CD4-positive, alpha-beta T cell treated with Interleukin-21 for 1 hour (primary cell): ENCODE measurements around the gene NANOS1.
A peak's percentile ranks its signal among the peaks of the same experiment; 100 is the strongest.

Source experiments
- DNase-seq: peaks from one replicate; pipeline ENCODE4 v3.0.0-alpha.2; 2020

NANOS1 gene

GRCh38 chr10:119029613-119030420 is at the start of gene NANOS1:
Gene NANOS1, plus strand, starts transcription at chr10:119029714. Its CDS starts 88 bp downstream, at chr10:119029802.
- peak; percentile 11 for DNase-seq

DNA sequence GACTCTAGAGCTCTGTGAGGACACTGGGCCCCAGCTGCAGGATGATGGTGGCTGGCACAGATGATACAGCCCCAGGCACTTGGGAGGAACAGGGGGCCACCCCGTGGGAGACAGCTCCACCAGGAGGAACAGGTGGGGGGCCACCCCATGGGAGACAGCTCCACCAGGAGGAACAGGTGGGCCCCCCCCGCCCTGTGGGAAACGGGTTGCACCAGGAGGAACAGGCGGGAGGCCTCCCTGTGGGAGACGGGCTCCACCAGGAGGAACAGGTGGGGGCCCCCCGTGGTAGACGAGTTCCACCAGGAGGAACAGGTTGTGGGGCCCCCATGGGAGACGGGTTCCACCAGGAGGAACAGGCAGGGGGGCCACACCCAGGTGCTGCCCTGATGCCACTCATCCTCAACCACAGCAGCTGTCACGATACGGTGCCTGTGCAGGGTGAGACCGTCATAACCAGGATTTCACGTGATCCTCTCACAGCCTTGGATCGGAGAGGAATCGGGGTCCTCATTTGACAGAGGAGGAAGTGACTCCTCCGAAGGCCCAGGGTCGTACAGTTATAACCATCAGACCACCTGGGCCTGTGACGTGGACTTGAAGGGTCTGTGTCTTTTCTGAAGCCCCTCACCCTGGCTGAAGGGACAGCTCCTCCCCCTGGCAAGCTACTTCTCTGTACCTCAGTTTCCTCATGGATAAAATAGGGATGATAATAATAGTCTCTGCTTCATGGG is 49.2 kb upstream of the NANOS1 start:
- DNase-seq: no peak

- DNase-seq: no peak
Observed at GRCh38 chr10:118980870-118981269, 48.6 kb upstream of the NANOS1 start.

DNA sequence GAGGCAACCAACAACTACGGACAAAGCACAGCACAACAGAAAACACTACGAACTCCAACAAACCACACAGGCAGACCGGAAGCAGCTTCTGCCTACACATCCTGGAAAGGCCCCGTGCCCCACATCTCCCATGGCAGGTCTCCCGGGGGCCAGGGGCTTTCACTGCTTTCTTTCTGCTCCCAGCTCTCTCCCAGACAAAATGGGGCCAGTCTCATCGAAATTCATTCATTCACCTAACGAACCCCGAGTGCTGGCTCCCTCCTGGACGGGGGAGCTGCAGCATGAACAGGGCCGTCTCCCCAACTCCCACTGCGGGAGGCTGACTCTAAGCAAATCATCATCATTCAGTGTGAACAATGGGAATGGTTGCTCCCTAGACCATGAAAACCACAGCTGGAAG is 47.6 kb upstream of the NANOS1 start:
- DNase-seq: no peak

GRCh38 chr10:118982366-118982765 is 47.1 kb upstream of the NANOS1 start:
- DNase-seq: no peak

- no peak for DNase-seq
Observed at GRCh38 chr10:118983263-118983662, 46.3 kb upstream of the NANOS1 start.

GRCh38 chr10:118985576-118985975 is 43.9 kb upstream of the NANOS1 start:
- DNase-seq: no peak

- no peak for DNase-seq
Observed at GRCh38 chr10:118986815-118987790, 42.4 kb upstream of the NANOS1 start.

DNA sequence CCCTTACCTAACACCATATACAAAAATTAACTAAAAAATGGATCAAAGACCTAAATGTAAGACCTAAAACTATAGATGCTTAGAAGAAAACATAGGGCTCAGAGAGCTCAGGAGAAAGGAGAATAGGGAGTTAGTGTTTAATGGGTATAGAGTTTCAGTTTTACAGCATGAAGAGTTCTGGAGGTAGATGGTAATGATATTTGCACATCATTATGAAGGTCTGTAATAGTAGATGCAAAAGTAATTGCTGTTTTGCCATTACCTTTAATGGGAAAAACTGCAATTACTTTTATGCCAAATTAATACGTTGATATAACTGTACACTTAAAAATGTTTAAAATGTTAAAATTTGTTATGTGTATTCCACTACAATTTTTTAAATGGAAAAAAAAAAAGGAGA is 39.2 kb upstream of the NANOS1 start:
- DNase-seq: no peak

GRCh38 chr10:118992496-118992895 is 37.0 kb upstream of the NANOS1 start:
- DNase-seq: no peak

- no peak for DNase-seq
Observed at GRCh38 chr10:118993214-118993613, 36.3 kb upstream of the NANOS1 start.

GRCh38 chr10:118994321-118994720 is 35.2 kb upstream of the NANOS1 start:
- no peak for DNase-seq

- DNase-seq: no peak
Observed at GRCh38 chr10:118995739-118996138, 33.8 kb upstream of the NANOS1 start.

- DNase-seq: no peak
Observed at GRCh38 chr10:118997379-118997778, 32.1 kb upstream of the NANOS1 start.

DNA sequence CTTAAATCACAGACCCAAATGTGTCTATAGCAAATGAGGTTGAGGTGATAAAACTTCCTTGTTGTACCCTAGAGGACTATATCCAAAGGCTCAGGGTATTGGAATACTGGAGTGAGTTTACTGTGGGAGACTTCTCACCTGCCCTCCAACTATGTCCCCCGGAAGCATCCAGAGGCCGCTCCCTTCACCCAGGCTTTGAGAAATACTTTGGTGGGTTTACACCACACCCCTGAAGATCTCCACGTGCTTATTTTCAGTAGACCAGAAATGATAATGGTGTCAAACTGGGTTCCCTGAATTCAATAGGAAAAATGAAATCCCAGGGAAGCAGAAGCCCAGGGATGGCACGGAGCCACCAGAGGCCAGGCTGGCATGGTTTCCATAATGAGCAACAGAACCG is 31.3 kb upstream of the NANOS1 start:
- no peak for DNase-seq

DNA sequence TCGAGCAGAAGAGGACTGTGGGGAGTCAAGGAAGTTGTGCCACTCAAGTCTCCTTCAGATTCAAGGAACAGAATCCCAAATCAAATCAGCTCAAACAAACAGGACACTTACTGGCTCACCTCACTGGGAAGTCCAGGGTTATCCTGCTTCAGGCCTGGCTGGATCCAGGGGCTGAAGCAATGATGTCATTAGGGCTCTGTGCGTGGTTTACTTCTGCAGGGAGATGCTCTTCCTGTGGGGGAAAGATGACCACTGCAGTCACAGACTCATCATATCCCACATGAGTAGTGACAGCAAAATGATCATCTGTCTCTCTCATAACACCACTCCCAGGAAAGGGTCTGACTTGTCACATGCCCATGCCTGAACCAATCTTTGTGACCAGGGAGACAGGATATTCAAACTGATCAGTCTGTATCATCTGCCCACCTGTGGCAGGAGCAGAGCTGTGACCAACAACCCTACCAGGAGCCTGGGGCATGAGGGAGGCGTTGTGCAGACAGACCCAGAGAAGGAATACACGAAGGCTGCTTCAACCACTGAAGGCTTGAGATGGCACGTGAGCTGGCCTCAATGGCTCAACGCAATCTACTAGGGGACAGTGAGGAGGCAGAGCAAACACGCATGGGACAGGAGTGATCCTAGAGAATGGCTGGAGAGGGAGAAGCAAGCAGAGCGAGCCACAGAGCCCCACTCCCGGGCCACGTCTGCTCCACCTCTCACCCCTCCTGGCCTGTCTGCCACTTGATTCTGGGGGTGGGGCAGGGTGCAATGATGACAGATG is 27.6 kb upstream of the NANOS1 start:
- DNase-seq: no peak

DNA sequence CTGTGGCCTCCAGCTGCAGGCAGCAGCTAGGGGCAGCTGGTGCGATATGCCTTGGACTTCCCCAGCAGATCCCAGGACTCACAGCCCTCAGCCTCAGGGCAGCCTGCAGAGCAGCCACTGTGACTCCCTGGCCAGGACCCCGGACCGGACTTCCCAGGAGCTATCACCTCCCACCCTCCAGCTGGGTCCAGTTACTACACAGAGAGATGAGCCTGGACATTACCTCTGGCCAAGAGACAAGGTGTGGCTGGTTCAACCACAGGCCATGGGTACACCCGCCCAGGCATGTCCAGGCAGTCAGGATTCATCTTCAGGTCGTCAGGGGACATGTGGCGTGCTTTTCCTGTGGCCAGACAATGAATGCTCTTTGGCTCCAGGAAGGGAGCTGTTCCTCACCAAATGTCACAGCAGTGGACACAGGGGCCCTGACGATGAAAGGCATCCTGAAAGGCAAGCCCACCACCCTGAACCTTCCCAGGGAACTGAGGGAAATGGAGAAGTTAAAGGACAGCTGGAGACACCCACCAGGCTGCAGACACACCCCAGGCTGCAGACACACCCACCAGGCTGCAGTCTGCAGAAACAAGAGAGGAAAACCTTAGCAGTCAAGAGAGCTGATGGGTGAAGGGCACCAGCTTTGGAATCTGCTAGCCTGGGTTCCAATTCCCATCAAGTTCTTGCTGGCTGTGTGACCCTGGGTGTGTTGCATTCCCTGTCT is 25.8 kb upstream of the NANOS1 start:
- no peak for DNase-seq

GRCh38 chr10:119005362-119006043 is 24.0 kb upstream of the NANOS1 start:
- no peak for DNase-seq

DNA sequence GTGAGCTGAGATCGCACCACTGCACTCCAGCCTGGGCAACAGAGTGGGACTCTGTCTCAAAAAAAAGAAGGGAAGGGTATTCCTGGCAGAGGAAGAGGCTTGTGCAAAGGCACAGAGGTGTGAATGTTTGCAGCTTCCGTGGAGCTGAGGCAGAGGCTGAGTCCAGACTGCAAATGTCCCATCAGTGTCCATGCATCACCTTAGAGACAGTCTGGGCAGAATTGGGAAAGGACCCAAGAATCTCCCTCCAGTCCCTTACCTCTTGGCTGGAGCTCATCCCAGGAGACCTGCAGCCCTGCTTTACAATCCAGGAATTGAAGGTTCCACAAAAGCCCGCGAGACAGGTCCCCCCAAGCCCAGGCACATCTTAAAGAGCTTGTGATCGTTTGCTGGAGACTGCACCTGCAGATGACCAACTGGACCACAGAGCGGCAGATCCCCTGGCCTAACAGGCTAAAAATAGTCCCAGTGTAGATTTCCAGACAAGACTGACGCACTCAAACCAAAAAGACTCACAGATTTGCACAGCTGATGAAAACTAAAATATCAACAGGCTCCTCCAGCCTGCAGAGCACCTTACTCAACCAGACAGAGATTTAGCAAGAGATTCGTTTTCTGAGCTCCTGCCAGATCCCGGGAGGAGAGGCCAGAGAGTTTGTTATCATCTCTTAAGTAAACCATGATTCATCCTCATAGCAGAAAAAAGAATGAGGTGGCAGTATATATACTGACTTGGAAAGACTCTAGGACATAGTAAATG is 22.9 kb upstream of the NANOS1 start:
- DNase-seq: no peak

- no peak for DNase-seq
Observed at GRCh38 chr10:119007211-119007574, 22.3 kb upstream of the NANOS1 start.
